Endothelial cell of umbilical vein (primary cell): ENCODE data around the gene NME7. TPM values are rescaled to one million over a fixed set of nuclear protein-coding genes. Genes with fewer than 3 reads are reported as not detected.

Experiments used
- BruUV-seq: library from RNA; stranded (reverse); fragments of 400-500 nt; replicated peaks from 2 replicates; lab custom pipeline; 2021; lab: Mats Ljungman, UMichigan
- CTCF ChIA-PET: fragments of 300-600, 350-600 bp; sonication (Branson Sonifier 250); formaldehyde crosslinking; loops from one replicate; lab custom pipeline; 2021; ENCODE audit warnings: antibody characterized with exemption, inconsistent platforms; lab: Charles Lee
- POLR2A ChIA-PET: fragments of 300-600, 350-600 bp; sonication (Branson Sonifier 250); formaldehyde crosslinking; loops from one replicate; lab custom pipeline; 2021; ENCODE audit warnings: antibody characterized with exemption, inconsistent platforms; lab: Charles Lee
- DNase-seq: peaks from one replicate; pipeline ENCODE4 v3.0.0-alpha.2; 2011; ENCODE audit warnings: low read depth, low spot score
- FAIRE-seq: peaks from 2 replicates; lab custom pipeline; 2011; peaks lifted over from hg19 to GRCh38; lab: Jason Lieb, UNC
- H2AFZ ChIP-seq: 2 replicates; pipeline ENCODE4 v1.6.0; 2012; ENCODE audit warnings: low read depth, low read length, control low read depth, inconsistent platforms
- H3K27ac ChIP-seq: 2 replicates; pipeline ENCODE4 v1.5.1; 2011; ENCODE audit warnings: low read depth, mild to moderate bottlenecking, control low read depth, low read length, moderate library complexity; ENCODE audit not compliant: insufficient read depth
- H3K27me3 ChIP-seq, 2 experiments: 2 replicates each; pipeline versions ENCODE4 v1.6.0 to v1.6.1; 2011; ENCODE audit warnings: low read length in 2 of 2, mixed read lengths in 1 of 2; ENCODE audit not compliant: control insufficient read depth in 2 of 2, insufficient read depth in 2 of 2
- H3K36me3 ChIP-seq, 2 experiments: 2 replicates in 1 of 2; 3 replicates in 1 of 2; pipeline ENCODE4 v1.5.1; 2011; ENCODE audit warnings: low read length in 2 of 2, mild to moderate bottlenecking in 1 of 2, moderate library complexity in 1 of 2; ENCODE audit not compliant: control insufficient read depth in 2 of 2, insufficient read depth in 2 of 2; ENCODE audit errors: extremely low read depth in 1 of 2
- H3K4me1 ChIP-seq: 3 replicates; pipeline ENCODE4 v1.5.1; 2011; ENCODE audit warnings: mild to moderate bottlenecking, low read length; ENCODE audit not compliant: control insufficient read depth, insufficient read depth; ENCODE audit errors: extremely low read depth
- H3K4me2 ChIP-seq: 2 replicates; pipeline ENCODE4 v1.6.1; 2011; ENCODE audit warnings: low read length, control low read depth, mixed read lengths; ENCODE audit not compliant: insufficient read depth
- H3K4me3 ChIP-seq, 3 experiments: fragments of 200-600 bp in 1 of 3; sonication (generic), shearing (Covaris generic) in 1 of 3; replicated peaks in 1 of 3; 2 replicates each; pipeline ENCODE4 v1.5.1; 2011 to 2016; ENCODE audit warnings: control low read depth in 3 of 3, low read length in 3 of 3, mild to moderate bottlenecking in 2 of 3, inconsistent platforms in 1 of 3, low read depth in 1 of 3, moderate library complexity in 1 of 3; ENCODE audit not compliant: insufficient read depth in 1 of 3
- H3K79me2 ChIP-seq: 2 replicates; pipeline ENCODE4 v1.6.0; 2012; ENCODE audit warnings: low read length, inconsistent platforms; ENCODE audit not compliant: control insufficient read depth, insufficient read depth
- H3K9ac ChIP-seq: replicated peaks from 2 replicates; pipeline ENCODE3; 2011; ENCODE audit warnings: low read length, control low read depth; ENCODE audit not compliant: insufficient read depth; ENCODE audit errors: extremely low read depth
- H3K9me1 ChIP-seq: replicated peaks from 3 replicates; pipeline ENCODE4 v1.6.0; 2011; ENCODE audit warnings: mild to moderate bottlenecking, low read length; ENCODE audit not compliant: control insufficient read depth, insufficient read depth; ENCODE audit errors: extremely low read depth
- H3K9me3 ChIP-seq: replicated peaks from 2 replicates; pipeline ENCODE4 v1.5.1; 2012; ENCODE audit warnings: low read length, inconsistent platforms; ENCODE audit not compliant: control insufficient read depth, insufficient read depth
- H4K20me1 ChIP-seq: replicated peaks from 2 replicates; pipeline ENCODE3; 2011; ENCODE audit warnings: mild to moderate bottlenecking, low read length; ENCODE audit not compliant: control insufficient read depth, insufficient read depth; ENCODE audit errors: extremely low read depth
- CTCF ChIP-seq, 2 donors: IDR thresholded peaks; 1 replicate in 1 of 2; 2 replicates in 1 of 2; pipeline ENCODE4 v1.5.1; 2011; ENCODE audit warnings: low read length in 2 of 2, mild to moderate bottlenecking in 2 of 2, moderate library complexity in 2 of 2, control low read depth in 1 of 2, inconsistent platforms in 1 of 2, low read depth in 1 of 2; ENCODE audit not compliant: insufficient read depth in 1 of 2; ENCODE audit errors: extremely low read depth in 1 of 2
- EZH2 ChIP-seq: IDR thresholded peaks from 2 replicates; pipeline ENCODE4 v1.6.1; 2012; ENCODE audit warnings: borderline replicate concordance, low read depth, mild to moderate bottlenecking, moderate library complexity, low read length, inconsistent platforms; ENCODE audit not compliant: severe bottlenecking
- FOS ChIP-seq: IDR thresholded peaks from 2 replicates; pipeline ENCODE4 v1.6.1; 2011; ENCODE audit warnings: mild to moderate bottlenecking, low read length, moderate library complexity, borderline replicate concordance; ENCODE audit not compliant: insufficient read depth
- GATA2 ChIP-seq: IDR thresholded peaks from 2 replicates; pipeline ENCODE4 v1.7.0; 2011; ENCODE audit warnings: low read depth, mild to moderate bottlenecking, moderate library complexity, mixed read lengths, low read length; ENCODE audit not compliant: insufficient read length, insufficient read depth
- JUN ChIP-seq: IDR thresholded peaks from 2 replicates; pipeline ENCODE4 v1.6.1; 2011; ENCODE audit warnings: borderline replicate concordance, low read depth; ENCODE audit not compliant: insufficient read length, insufficient read depth
- MAX ChIP-seq: IDR thresholded peaks from 2 replicates; pipeline ENCODE4 v1.6.1; 2011; ENCODE audit not compliant: insufficient read depth, insufficient read length
- MYC ChIP-seq: IDR thresholded peaks from one replicate; pipeline ENCODE4 v1.6.1; 2011; ENCODE audit warnings: mild to moderate bottlenecking, low read depth, low read length
- POLR2A ChIP-seq: IDR thresholded peaks from 2 replicates; pipeline ENCODE4 v1.6.1; 2012; ENCODE audit warnings: low read depth, mild to moderate bottlenecking, control low read depth, low read length
- POLR2AphosphoS5 ChIP-seq: IDR thresholded peaks from 2 replicates; pipeline ENCODE4 v1.6.1; 2012; ENCODE audit warnings: low read depth, mild to moderate bottlenecking, control low read depth, low read length, moderate library complexity; ENCODE audit not compliant: insufficient read depth
- dilution Hi-C: fragments of 300-500 bp; cut with MboI; formaldehyde crosslinking; loops from one replicate; pipeline ENCODE4 v1.15.0; 2019; ENCODE audit warnings: low sequenced_read_pairs; ENCODE audit not compliant: extremely low pct_ligation_motif_present
- intact Hi-C: fragments of 100-400 bp; cut with micrococcal nuclease; formaldehyde crosslinking; loops from one replicate; pipeline ENCODE4 v1.10.0; 2022
- polyA plus RNA-seq, 4 experiments: library from polyadenylated mRNA; depleted of rRNA in 3 of 4; stranded (reverse) in 3 of 4; unstranded in 1 of 4; fragments of >200 nt; gene quantifications; 2 replicates each; pipeline versions ENCODE4 v1.2.1 to v1.2.3, GENCODE V29; 2011 to 2012; ENCODE audit warnings: missing spikeins in 1 of 4
- total RNA-seq: library from RNA; stranded (reverse); gene quantifications from 2 replicates; pipeline ENCODE4 v1.2.3, GENCODE V29; 2021

Gene NME7
- total and polyA plus RNA-seq, 2 donors (not counting 3 experiments of a cell fraction or from before 2014, with no cell fraction given) = 16.5 to 25.3 TPM

GRCh38 chr1:169124459-169124858 lies 243.1 kb downstream of the NME7 start:
- FAIRE-seq (no peak), DNase-seq (no peak)
- TF ChIP-seq CTCF (IDR thresholded peaks at IDR 0.05; ENCODE audit: extremely low read depth in 1 of 2, insufficient read depth in 1 of 2, low read depth in 1 of 2, low read length in 2 of 2) (no peak), JUN (no peak), MYC (no peak), POLR2AphosphoS5 (no peak), POLR2A (no peak), GATA2 (no peak), FOS (no peak), MAX (no peak), EZH2 (no peak)
- CTCF ChIA-PET = no interaction called here
- Histone ChIP-seq H3K27me3 (no peaks in the 10 kb centered on the region), H3K36me3 (peaks cover 0 to 3% of the 10 kb centered on the region in 2 experiments), H3K4me1 (peaks cover 8% of the 10 kb centered on the region), H3K4me3 (no peak overlapping the region), H2AFZ (no peak overlapping the region), H3K9me1 (no peaks in the 10 kb centered on the region), H3K79me2 (peaks cover 33% of the 10 kb centered on the region), H4K20me1 (no peaks in the 10 kb centered on the region), H3K27ac (no peak overlapping the region), H3K4me2 (no peak overlapping the region), H3K9ac (no peak overlapping the region), H3K9me3 (no peaks in the 10 kb centered on the region)
- POLR2A ChIA-PET = no interaction called here
- no TSS peak for BruUV-seq
- intact Hi-C loops (no loop called here), dilution Hi-C loops (no loop called here)
